SK-N-SH treated with all-trans-retinoic acid at 6 μM for 48 hours (cell line): ENCODE data around the gene CHMP1A.
A peak's percentile ranks its signal among the peaks of the same experiment; 100 is the strongest.

Experiments
- ATAC-seq: fragments of 200-7000 bp; cut with Tn5 transposase; 3 replicates; pipeline ENCODE4 v1.9.1; 2020; ENCODE audit warnings: mild to moderate bottlenecking, moderate library complexity
- ARNTL ChIP-seq: fragments of 450-650 bp; formaldehyde crosslinking; IDR thresholded peaks from 2 replicates; pipeline ENCODE4 v1.5.0; 2020; ENCODE audit warnings: low read depth, mild to moderate bottlenecking, moderate library complexity, borderline replicate concordance
- BACH2 ChIP-seq: fragments of 250-450 bp; sonication (Bioruptor Pico); IDR thresholded peaks from 2 replicates; pipeline ENCODE4 v1.9.0; 2021; ENCODE audit warnings: mild to moderate bottlenecking, borderline replicate concordance
- CREB5 ChIP-seq: fragments of 250-450 bp; sonication (Bioruptor Pico); IDR thresholded peaks from 2 replicates; pipeline ENCODE4 v1.5.1; 2020; ENCODE audit warnings: low read depth, mild to moderate bottlenecking, moderate library complexity
- CSDC2 ChIP-seq: fragments of 250-450 bp; sonication (Bioruptor Pico); IDR thresholded peaks from 2 replicates; pipeline ENCODE4 v1.5.0; 2020; ENCODE audit warnings: mild to moderate bottlenecking, moderate library complexity
- CSRNP3 ChIP-seq: fragments of 250-450 bp; sonication (Bioruptor Pico); IDR thresholded peaks from 2 replicates; pipeline ENCODE4 v1.5.1; 2021; ENCODE audit warnings: mild to moderate bottlenecking, moderate library complexity
- ESRRG ChIP-seq: fragments of 250-450 bp; sonication (Bioruptor Pico); IDR thresholded peaks from 2 replicates; pipeline ENCODE4 v1.6.1; 2021; ENCODE audit warnings: mild to moderate bottlenecking
- GLIS3 ChIP-seq: fragments of 250-450 bp; sonication (Bioruptor Pico); IDR thresholded peaks from 2 replicates; pipeline ENCODE4 v1.5.0; 2020; ENCODE audit warnings: mild to moderate bottlenecking, moderate library complexity
- ISL1 ChIP-seq: fragments of 250-450 bp; sonication (Bioruptor Pico); IDR thresholded peaks from 2 replicates; pipeline ENCODE4 v2.1.2; 2022; ENCODE audit warnings: mild to moderate bottlenecking, moderate library complexity
- OSR1 ChIP-seq: fragments of 250-450 bp; sonication (Bioruptor Pico); IDR thresholded peaks from 2 replicates; pipeline ENCODE4 v1.8.0; 2022; ENCODE audit warnings: moderate library complexity, mild to moderate bottlenecking, inconsistent platforms
- PATZ1 ChIP-seq: fragments of 250-450 bp; sonication (Bioruptor Pico); IDR thresholded peaks from 2 replicates; pipeline ENCODE4 v1.8.0; 2020; ENCODE audit warnings: mild to moderate bottlenecking, moderate library complexity, borderline replicate concordance
- POU6F1 ChIP-seq: fragments of 250-450 bp; sonication (Bioruptor Pico); IDR thresholded peaks from 2 replicates; pipeline ENCODE4 v1.8.0; 2021; ENCODE audit warnings: low read depth, mild to moderate bottlenecking, moderate library complexity, borderline replicate concordance
- PPARA ChIP-seq: fragments of 250-450 bp; sonication (Bioruptor Pico); IDR thresholded peaks from 2 replicates; pipeline ENCODE4 v1.5.0; 2020; ENCODE audit warnings: mild to moderate bottlenecking, borderline replicate concordance
- RARB ChIP-seq: fragments of 250-450 bp; sonication (Bioruptor Pico); IDR thresholded peaks from 2 replicates; pipeline ENCODE4 v1.8.0; 2021; ENCODE audit warnings: mild to moderate bottlenecking, moderate library complexity
- SNAI2 ChIP-seq: fragments of 250-450 bp; sonication (Bioruptor Pico); IDR thresholded peaks from 2 replicates; pipeline ENCODE4 v1.5.0; 2020; ENCODE audit warnings: mild to moderate bottlenecking, moderate library complexity
- TCF4 ChIP-seq: fragments of 250-450 bp; sonication (Bioruptor Pico); IDR thresholded peaks from 2 replicates; pipeline ENCODE4 v1.8.0; 2021; ENCODE audit warnings: mild to moderate bottlenecking, moderate library complexity, borderline replicate concordance
- TOX ChIP-seq: fragments of 250-450 bp; sonication (Bioruptor Pico); IDR thresholded peaks from 2 replicates; pipeline ENCODE4 v1.8.0; 2021; ENCODE audit warnings: mild to moderate bottlenecking, moderate library complexity, borderline replicate concordance
- ZC3H10 ChIP-seq: fragments of 250-450 bp; sonication (Bioruptor Pico); IDR thresholded peaks from 2 replicates; pipeline ENCODE4 v1.5.1; 2021; ENCODE audit warnings: mild to moderate bottlenecking, moderate library complexity
- ZFP30 ChIP-seq: fragments of 450-650 bp; formaldehyde crosslinking; IDR thresholded peaks from 2 replicates; pipeline ENCODE4 v1.5.0; 2022; ENCODE audit warnings: mild to moderate bottlenecking, moderate library complexity
- ZNF565 ChIP-seq: fragments of 450-650 bp; formaldehyde crosslinking; conservative IDR thresholded peaks from 2 replicates; pipeline ENCODE4 v1.5.0; 2020; ENCODE audit warnings: low read depth, mild to moderate bottlenecking, moderate library complexity
- ZNF70 ChIP-seq: fragments of 450-650 bp; formaldehyde crosslinking; IDR thresholded peaks from 2 replicates; pipeline ENCODE4 v1.5.0; 2020; ENCODE audit warnings: mild to moderate bottlenecking, moderate library complexity
- ZNF8 ChIP-seq: fragments of 450-650 bp; formaldehyde crosslinking; IDR thresholded peaks from 2 replicates; pipeline ENCODE4 v1.5.0; 2020; ENCODE audit warnings: mild to moderate bottlenecking, moderate library complexity

Gene CHMP1A

GRCh38 chr16:89602273-89602951, 55.1 kb downstream of the CHMP1A start (continued):
- TF ChIP-seq CREB5 = no peak

GRCh38 chr16:89601906-89602272, 55.6 kb downstream of the CHMP1A start:
- ATAC-seq = peak; percentile 7
- TF ChIP-seq RARB = no peak
- no peak for TF ChIP-seq GLIS3 (CRISPR knock-in tag)
- no peak for TF ChIP-seq ZNF565
- no peak for TF ChIP-seq TOX
- no peak for TF ChIP-seq ARNTL
- no peak for TF ChIP-seq ESRRG (CRISPR knock-in tag)
- no peak for TF ChIP-seq ZNF8
- no peak for TF ChIP-seq ZFP30 (CRISPR knock-in tag)
- no peak for TF ChIP-seq PATZ1 (CRISPR knock-in tag)
- no peak for TF ChIP-seq CSDC2
- no peak for TF ChIP-seq ZC3H10 (CRISPR knock-in tag)
- TF ChIP-seq PPARA (CRISPR knock-in tag) = no peak
- no peak for TF ChIP-seq ISL1 (CRISPR knock-in tag)
- no peak for TF ChIP-seq TCF4 (CRISPR knock-in tag)
- no peak for TF ChIP-seq ZNF70 (CRISPR knock-in tag)
- no peak for TF ChIP-seq POU6F1 (CRISPR knock-in tag)
- TF ChIP-seq CSRNP3 (CRISPR knock-in tag) = no peak
- TF ChIP-seq BACH2 (CRISPR knock-in tag) = no peak
- TF ChIP-seq OSR1 = no peak

- ATAC-seq = no peak
- no peak for TF ChIP-seq CSDC2
- TF ChIP-seq TOX = no peak
- TF ChIP-seq BACH2 (CRISPR knock-in tag) = no peak
- TF ChIP-seq OSR1 = no peak
- no peak for TF ChIP-seq RARB
- no peak for TF ChIP-seq ISL1 (CRISPR knock-in tag)
- TF ChIP-seq GLIS3 (CRISPR knock-in tag) = no peak
- TF ChIP-seq CSRNP3 (CRISPR knock-in tag) = no peak
- no peak for TF ChIP-seq SNAI2 (CRISPR knock-in tag)
- TF ChIP-seq ARNTL = no peak
- TF ChIP-seq ZFP30 (CRISPR knock-in tag) = no peak
Observed at GRCh38 chr16:89600956-89601355, 56.6 kb downstream of the CHMP1A start.

- ATAC-seq = no peak
- TF ChIP-seq TCF4 (CRISPR knock-in tag) (no peak), CSRNP3 (CRISPR knock-in tag) (no peak), PATZ1 (CRISPR knock-in tag) (no peak), GLIS3 (CRISPR knock-in tag) (no peak), PPARA (CRISPR knock-in tag) (no peak), ZNF565 (no peak)
Observed at GRCh38 chr16:89600427-89600826, 57.1 kb downstream of the CHMP1A start.
